K562 (cell line): ENCODE data around the gene TTC32. TPM values are rescaled to one million over a fixed set of nuclear protein-coding genes. Genes with fewer than 3 reads are reported as not detected.

Source experiments
- ATAC-seq: fragments of 200-7000 bp; cut with Tn5 transposase; 3 replicates; pipeline ENCODE4 v1.9.1; 2020; ENCODE audit warnings: moderate library complexity
- BruUV-seq: library from RNA; stranded (reverse); fragments of 400-500 nt; replicated peaks from 2 replicates; lab custom pipeline; 2021; lab: Mats Ljungman, UMichigan
- CTCF ChIA-PET: fragments of 300-600 bp; formaldehyde crosslinking; extraction: SDS; loops from one replicate; lab custom pipeline; 2021; ENCODE audit warnings: low intra/inter-chr PET ratio; lab: Yijun Ruan, JAX
- POLR2A ChIA-PET: fragments of 300-600, 350-650 bp; sonication (Branson Sonifier 250); formaldehyde crosslinking; extraction: SDS; loops from one replicate; lab custom pipeline; 2021; ENCODE audit warnings: antibody characterized with exemption, inconsistent platforms; lab: Yijun Ruan, JAX
- DNase-seq, 4 experiments: peaks; one replicate each; pipeline versions ENCODE4 v3.0.0 to v3.0.0-alpha.2; 2011 to 2018; ENCODE audit warnings: low spot score in 3 of 4, mixed read lengths in 3 of 4; ENCODE audit errors: extremely low read depth in 1 of 4
- FAIRE-seq: peaks from 2 replicates; lab custom pipeline; 2011; peaks lifted over from hg19 to GRCh38; lab: Jason Lieb, UNC
- H2AFZ ChIP-seq: 2 replicates; pipeline ENCODE4 v1.6.0; 2011; ENCODE audit warnings: low read depth, low read length, control low read depth, inconsistent platforms
- H3K27ac ChIP-seq: fragments of 200-600 bp; 3 replicates; pipeline ENCODE4 v1.8.0; 2011; ENCODE audit warnings: low read depth, mild to moderate bottlenecking, control low read depth, inconsistent platforms, low read length, moderate library complexity, mixed read lengths; ENCODE audit errors: extremely low read depth
- H3K27me3 ChIP-seq, 2 experiments: fragments of 300-600 bp in 1 of 2; 2 replicates in 1 of 2; 3 replicates in 1 of 2; pipeline versions ENCODE4 v1.6.0 to v1.8.0; 2011; ENCODE audit warnings: inconsistent platforms in 2 of 2, low read length in 2 of 2, mild to moderate bottlenecking in 1 of 2, mixed read lengths in 1 of 2, moderate library complexity in 1 of 2; ENCODE audit not compliant: control insufficient read depth in 2 of 2, insufficient read depth in 2 of 2
- H3K36me3 ChIP-seq: fragments of 300-600 bp; 3 replicates; pipeline ENCODE4 v1.8.0; 2011; ENCODE audit warnings: mild to moderate bottlenecking, low read length, inconsistent platforms; ENCODE audit not compliant: control insufficient read depth, insufficient read depth
- H3K4me1 ChIP-seq, 2 experiments: fragments of 200-600 bp in 1 of 2; replicated peaks in 1 of 2; 2 replicates in 1 of 2; 3 replicates in 1 of 2; pipeline versions ENCODE4 v1.5.1 to v1.8.0; 2011; ENCODE audit warnings: inconsistent platforms in 2 of 2, low read length in 2 of 2, mild to moderate bottlenecking in 1 of 2, mixed read lengths in 1 of 2, moderate library complexity in 1 of 2; ENCODE audit not compliant: control insufficient read depth in 2 of 2, insufficient read depth in 2 of 2
- H3K4me2 ChIP-seq: 2 replicates; pipeline ENCODE4 v1.6.1; 2011; ENCODE audit warnings: low read length, control low read depth, inconsistent platforms, mixed read lengths; ENCODE audit not compliant: insufficient read depth
- H3K4me3 ChIP-seq: fragments of 200-600 bp; sonication (generic), shearing (Covaris generic); 2 replicates; pipeline ENCODE4 v1.5.1; 2016; ENCODE audit warnings: control low read depth, inconsistent platforms
- H3K79me2 ChIP-seq: fragments of 200-600 bp; 3 replicates; pipeline ENCODE4 v1.8.0; 2011; ENCODE audit warnings: low read length, inconsistent platforms; ENCODE audit not compliant: control insufficient read depth, insufficient read depth
- H3K9ac ChIP-seq, 2 experiments: 2 replicates each; pipeline versions ENCODE4 v1.6.0 to v1.6.1; 2011; ENCODE audit warnings: low read depth in 2 of 2, low read length in 2 of 2, control low read depth in 1 of 2, inconsistent platforms in 1 of 2, mild to moderate bottlenecking in 1 of 2, mixed read lengths in 1 of 2; ENCODE audit not compliant: insufficient read depth in 1 of 2
- H3K9me1 ChIP-seq: one replicate; pipeline ENCODE4 v1.6.0; 2011; ENCODE audit warnings: inconsistent platforms, mild to moderate bottlenecking, low read length, moderate library complexity; ENCODE audit not compliant: control insufficient read depth, insufficient read depth
- H3K9me3 ChIP-seq: replicated peaks from 2 replicates; pipeline ENCODE4 v1.5.1; 2011; ENCODE audit warnings: low read depth, low read length, inconsistent platforms; ENCODE audit not compliant: control insufficient read depth, insufficient read depth
- H4K20me1 ChIP-seq: replicated peaks from 2 replicates; pipeline ENCODE4 v1.6.1; 2011; ENCODE audit warnings: low read length, inconsistent platforms, mixed read lengths; ENCODE audit not compliant: control insufficient read depth, insufficient read depth
- ETV5 ChIP-seq: sonication (generic); formaldehyde crosslinking; IDR thresholded peaks from 2 replicates; pipeline ENCODE4 v1.4.0; 2020; ENCODE audit warnings: low read depth, mild to moderate bottlenecking, missing genetic modification reagents
- GABPB1 ChIP-seq: sonication (generic); formaldehyde crosslinking; IDR thresholded peaks from 2 replicates; pipeline ENCODE4 v1.8.0; 2022; ENCODE audit warnings: mild to moderate bottlenecking, missing genetic modification reagents
- MAZ ChIP-seq, 2 experiments: fragments of 450-650 bp in 1 of 2; sonication (generic) in 1 of 2; formaldehyde crosslinking; IDR thresholded peaks in 1 of 2; conservative IDR thresholded peaks in 1 of 2; 2 replicates each; pipeline versions ENCODE4 v1.4.0 to v1.5.0; 2020; ENCODE audit warnings: mild to moderate bottlenecking in 1 of 2, missing genetic modification reagents in 1 of 2
- RBM22 ChIP-seq: fragments of 200-400 bp; formaldehyde crosslinking; IDR thresholded peaks from 2 replicates; pipeline ENCODE4 v1.6.1; 2018; ENCODE audit warnings: low read length, low read depth; ENCODE audit not compliant: poor library complexity, severe bottlenecking
- SMAD4 ChIP-seq: fragments of 250-450 bp; sonication (Bioruptor Pico); conservative IDR thresholded peaks from 2 replicates; pipeline ENCODE4 v1.8.0; 2021; ENCODE audit warnings: inconsistent platforms, mild to moderate bottlenecking, moderate library complexity
- ZNF133 ChIP-seq: fragments of 250-450 bp; sonication (Bioruptor Pico); IDR thresholded peaks from 2 replicates; pipeline ENCODE4 v1.4.0; 2020; ENCODE audit warnings: mild to moderate bottlenecking
- WGBS: fragments of 100-300 bp; shearing (Covaris generic); methylation state at CpG from one replicate; pipeline ENCODE4 v1.1.6; 2016; ENCODE audit warnings: low coverage, mixed read lengths; ENCODE audit not compliant: insufficient coverage; ENCODE audit errors: missing lambda C conversion rate; 5-methylcytosine and 5-hydroxymethylcytosine counted together
- in situ Hi-C: fragments of 300-500 bp; cut with MboI; formaldehyde crosslinking; loops from 4 replicates; pipeline ENCODE4 v1.15.0; 2018; ENCODE audit warnings: inconsistent platforms, mixed read lengths
- intact Hi-C: fragments of 100-400 bp; cut with micrococcal nuclease; formaldehyde crosslinking; loops from 2 replicates; pipeline ENCODE4 v1.14.2; 2022
- polyA plus RNA-seq, 8 experiments: library from polyadenylated mRNA; depleted of rRNA in 4 of 8; stranded (reverse) in 5 of 8; unstranded in 3 of 8; fragments of >200 nt; fragmentation: Nextera tagmentation in 2 of 8; fragmentation: Illumina TruSeq in 1 of 8; extraction: Ambion mirVana in 2 of 8; extraction: Trizol in 1 of 8; gene quantifications; 2 replicates each; pipeline versions ENCODE4 v1.2.1 to v1.2.3, GENCODE V29; 2011 to 2014; ENCODE audit warnings: inconsistent platforms in 1 of 8, missing spikeins in 1 of 8
- total RNA-seq, 7 experiments: library from RNA; depleted of rRNA in 6 of 7; stranded (reverse); fragments of >200 nt in 6 of 7; fragmentation: Illumina TruSeq in 2 of 7; extraction: Trizol in 2 of 7; gene quantifications; 2 replicates each; pipeline versions ENCODE4 v1.2.1 to v1.2.3, GENCODE V29; 2011 to 2021; ENCODE audit warnings: low replicate concordance in 1 of 7
- TF ChIP-seq, protein P1 (sequence below), 2 experiments: fragments of 200-800 bp in 1 of 2; sonication (Bioruptor generic) in 1 of 2; sonication (generic) in 1 of 2; formaldehyde crosslinking in 1 of 2; IDR thresholded peaks in 1 of 2; conservative IDR thresholded peaks in 1 of 2; 2 replicates each; pipeline versions ENCODE4 v1.5.0 to v1.6.1; 2016 to 2020; ENCODE audit warnings: missing compliant biosample characterization in 1 of 2, missing genetic modification characterization in 1 of 2, missing genetic modification reagents in 1 of 2
- TF ChIP-seq, protein P2 (sequence below): fragments of 200-800 bp; sonication (Bioruptor generic); IDR thresholded peaks from 2 replicates; pipeline ENCODE4 v1.6.1; 2016; ENCODE audit warnings: missing genetic modification characterization, missing compliant biosample characterization

The TTC32 gene
- total and polyA plus RNA-seq, 9 of the 15 experiments (the other 6 are each of a cell fraction or from before 2014, with no cell fraction given): 27.6 to 71.4 (median 52.6) TPM

DNA sequence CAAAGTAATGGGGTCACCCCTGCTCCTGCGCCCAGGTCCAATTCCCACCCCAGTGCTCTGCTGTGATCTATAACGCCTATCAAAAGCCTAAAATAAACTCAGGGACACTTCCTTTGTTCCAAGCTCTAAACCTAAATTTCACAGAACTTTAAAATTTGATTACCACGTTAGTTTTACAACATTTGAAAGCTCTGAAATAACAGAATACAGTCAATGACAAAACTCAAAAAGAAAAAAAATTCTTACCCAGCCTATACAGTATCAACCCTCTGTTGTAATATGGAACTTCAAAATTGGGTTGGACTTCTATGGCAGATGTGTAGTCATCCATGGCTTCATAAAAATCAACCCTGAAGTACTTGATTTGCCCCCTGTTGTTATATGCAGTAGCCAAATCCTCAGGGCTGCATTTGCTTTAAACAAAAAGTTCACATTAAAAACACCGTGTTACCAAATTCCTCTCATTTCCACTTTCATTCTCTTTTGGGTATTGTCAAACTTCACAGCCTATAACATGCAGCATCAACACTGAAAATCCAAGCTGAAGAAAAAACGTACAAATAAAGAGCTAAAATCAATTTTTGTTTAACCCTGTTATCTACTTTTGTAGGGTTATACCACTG is 4.0 kb downstream of the TTC32 start:
- peak overlapping the region; percentile 33 for H3K4me3 ChIP-seq
- ATAC-seq (peak; percentile 10), DNase-seq (peak in 1 of 4 experiments; percentile 5), FAIRE-seq (peak; percentile 49)
- H3K36me3 ChIP-seq: peaks cover 3% of the 10 kb centered on the region; the same call in 1 of the 3 replicates
- no peaks in the 10 kb centered on the region for H3K9me1 ChIP-seq
- no peaks in the 10 kb centered on the region for H3K27me3 ChIP-seq
- H4K20me1 ChIP-seq: peaks cover 7% of the 10 kb centered on the region; the same call in 1 of the 2 replicates
- POLR2A ChIA-PET: interaction anchor here (1.9 kb wide), 1 partner anchor 9 kb away, joined by 9 read pairs; no protein-coding TSS in a partner anchor
- in situ Hi-C loops: no loop called here
- no peak overlapping the region for H2AFZ ChIP-seq
- H3K27ac ChIP-seq: peak overlapping the region; percentile 49; the same call in 2 of the 3 replicates
- WGBS: 1% methylated on average over 5 of the region's 5 CpGs
- CTCF ChIA-PET: no interaction called here
- H3K4me1 ChIP-seq: peaks cover 9 to 12% of the 10 kb centered on the region in 2 experiments; a peak in 4 of 5 replicates
- H3K9me3 ChIP-seq: no peaks in the 10 kb centered on the region
- BruUV-seq: no TSS peak
- peaks cover 87% of the 10 kb centered on the region for H3K79me2 ChIP-seq
- H3K4me2 ChIP-seq: peak overlapping the region; percentile 70
- H3K9ac ChIP-seq: peak overlapping the region; percentile 46 to 65; a peak in 3 of 4 replicates
- intact Hi-C loops: loop anchor here (2.0 kb wide), 1 partner anchor 451 kb away; no protein-coding TSS in a partner anchor
- TF ChIP-seq, protein P1, sequence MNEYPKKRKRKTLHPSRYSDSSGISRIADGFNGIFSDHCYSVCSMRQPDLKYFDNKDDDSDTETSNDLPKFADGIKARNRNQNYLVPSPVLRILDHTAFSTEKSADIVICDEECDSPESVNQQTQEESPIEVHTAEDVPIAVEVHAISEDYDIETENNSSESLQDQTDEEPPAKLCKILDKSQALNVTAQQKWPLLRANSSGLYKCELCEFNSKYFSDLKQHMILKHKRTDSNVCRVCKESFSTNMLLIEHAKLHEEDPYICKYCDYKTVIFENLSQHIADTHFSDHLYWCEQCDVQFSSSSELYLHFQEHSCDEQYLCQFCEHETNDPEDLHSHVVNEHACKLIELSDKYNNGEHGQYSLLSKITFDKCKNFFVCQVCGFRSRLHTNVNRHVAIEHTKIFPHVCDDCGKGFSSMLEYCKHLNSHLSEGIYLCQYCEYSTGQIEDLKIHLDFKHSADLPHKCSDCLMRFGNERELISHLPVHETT (CRISPR knock-in tag; conservative IDR thresholded peaks at IDR 0.05 in 1 of 2, IDR thresholded peaks at IDR 0.05 in 1 of 2): 0 out of 4 replicates have a peak, but pooled peaks of 1 of the 2 experiments have one; percentile 50
- no peak for TF ChIP-seq GABPB1 (CRISPR knock-in tag)
- TF ChIP-seq ZNF133: no peak
- TF ChIP-seq, protein P2, sequence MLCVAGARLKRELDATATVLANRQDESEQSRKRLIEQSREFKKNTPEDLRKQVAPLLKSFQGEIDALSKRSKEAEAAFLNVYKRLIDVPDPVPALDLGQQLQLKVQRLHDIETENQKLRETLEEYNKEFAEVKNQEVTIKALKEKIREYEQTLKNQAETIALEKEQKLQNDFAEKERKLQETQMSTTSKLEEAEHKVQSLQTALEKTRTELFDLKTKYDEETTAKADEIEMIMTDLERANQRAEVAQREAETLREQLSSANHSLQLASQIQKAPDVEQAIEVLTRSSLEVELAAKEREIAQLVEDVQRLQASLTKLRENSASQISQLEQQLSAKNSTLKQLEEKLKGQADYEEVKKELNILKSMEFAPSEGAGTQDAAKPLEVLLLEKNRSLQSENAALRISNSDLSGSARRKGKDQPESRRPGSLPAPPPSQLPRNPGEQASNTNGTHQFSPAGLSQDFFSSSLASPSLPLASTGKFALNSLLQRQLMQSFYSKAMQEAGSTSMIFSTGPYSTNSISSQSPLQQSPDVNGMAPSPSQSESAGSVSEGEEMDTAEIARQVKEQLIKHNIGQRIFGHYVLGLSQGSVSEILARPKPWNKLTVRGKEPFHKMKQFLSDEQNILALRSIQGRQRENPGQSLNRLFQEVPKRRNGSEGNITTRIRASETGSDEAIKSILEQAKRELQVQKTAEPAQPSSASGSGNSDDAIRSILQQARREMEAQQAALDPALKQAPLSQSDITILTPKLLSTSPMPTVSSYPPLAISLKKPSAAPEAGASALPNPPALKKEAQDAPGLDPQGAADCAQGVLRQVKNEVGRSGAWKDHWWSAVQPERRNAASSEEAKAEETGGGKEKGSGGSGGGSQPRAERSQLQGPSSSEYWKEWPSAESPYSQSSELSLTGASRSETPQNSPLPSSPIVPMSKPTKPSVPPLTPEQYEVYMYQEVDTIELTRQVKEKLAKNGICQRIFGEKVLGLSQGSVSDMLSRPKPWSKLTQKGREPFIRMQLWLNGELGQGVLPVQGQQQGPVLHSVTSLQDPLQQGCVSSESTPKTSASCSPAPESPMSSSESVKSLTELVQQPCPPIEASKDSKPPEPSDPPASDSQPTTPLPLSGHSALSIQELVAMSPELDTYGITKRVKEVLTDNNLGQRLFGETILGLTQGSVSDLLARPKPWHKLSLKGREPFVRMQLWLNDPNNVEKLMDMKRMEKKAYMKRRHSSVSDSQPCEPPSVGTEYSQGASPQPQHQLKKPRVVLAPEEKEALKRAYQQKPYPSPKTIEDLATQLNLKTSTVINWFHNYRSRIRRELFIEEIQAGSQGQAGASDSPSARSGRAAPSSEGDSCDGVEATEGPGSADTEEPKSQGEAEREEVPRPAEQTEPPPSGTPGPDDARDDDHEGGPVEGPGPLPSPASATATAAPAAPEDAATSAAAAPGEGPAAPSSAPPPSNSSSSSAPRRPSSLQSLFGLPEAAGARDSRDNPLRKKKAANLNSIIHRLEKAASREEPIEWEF: 0 out of 2 replicates have a peak, but pooled peaks have one; percentile 22
- TF ChIP-seq MAZ (CRISPR knock-in tag; conservative IDR thresholded peaks at IDR 0.05 in 1 of 2, IDR thresholded peaks at IDR 0.05 in 1 of 2): 0 out of 4 replicates have a peak, but pooled peaks of 1 of the 2 experiments have one; percentile 21
- no peak for TF ChIP-seq RBM22
- TF ChIP-seq SMAD4 (CRISPR knock-in tag): 0 out of 2 replicates have a peak, but pooled peaks have one; percentile 19
- TF ChIP-seq ETV5 (CRISPR knock-in tag): no peak
